ENCODE results near the gene SDR42E1.

The SDR42E1 gene

DNA sequence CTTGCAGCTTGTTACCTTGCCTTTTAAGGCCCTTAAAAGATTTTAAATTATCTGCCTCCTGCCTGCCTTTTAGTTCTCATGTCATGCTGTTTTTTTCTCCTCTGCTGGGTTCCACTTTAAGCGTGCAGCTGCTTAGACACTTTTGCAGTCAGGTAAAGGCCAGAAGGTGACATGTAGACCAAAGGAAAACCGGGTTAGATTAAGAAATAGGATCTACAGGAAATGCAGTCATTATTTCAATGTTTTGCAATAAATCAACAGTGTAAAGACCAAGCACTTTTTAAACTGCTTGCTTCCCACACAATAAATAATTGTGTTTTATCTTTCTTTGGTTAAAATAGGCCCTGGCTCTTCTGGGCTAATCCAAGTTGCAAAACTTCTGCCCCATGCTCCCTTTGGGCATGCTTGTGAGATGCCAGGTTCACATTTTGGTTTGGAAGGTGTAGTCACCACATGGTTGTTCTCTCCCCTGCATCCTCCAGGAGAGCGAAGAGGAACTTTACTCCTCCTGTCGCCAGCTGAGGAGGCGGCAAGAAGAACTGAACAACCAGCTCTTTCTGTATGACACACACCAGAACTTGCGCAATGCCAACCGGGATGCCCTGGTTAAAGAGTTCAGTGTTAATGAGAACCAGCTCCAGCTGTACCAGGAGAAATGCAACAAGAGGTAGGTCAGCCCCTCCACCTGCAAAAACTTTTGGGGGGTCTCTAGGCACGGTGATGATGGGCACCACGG, 54.9 kb downstream of the SDR42E1 start:
- DNase-seq (ENCODE audit: insufficient read length) = no peak
- TF ChIP-seq POLR2AphosphoS5 (IDR thresholded peaks at IDR 0.05; ENCODE audit: low read depth, low read length) (no peak), POLR2A (IDR thresholded peaks at IDR 0.05; ENCODE audit: low read depth, low read length) (no peak), TAF1 (IDR thresholded peaks at IDR 0.05; ENCODE audit: borderline replicate concordance, low read depth, low read length) (no peak)
- FAIRE-seq = no peak

DNA sequence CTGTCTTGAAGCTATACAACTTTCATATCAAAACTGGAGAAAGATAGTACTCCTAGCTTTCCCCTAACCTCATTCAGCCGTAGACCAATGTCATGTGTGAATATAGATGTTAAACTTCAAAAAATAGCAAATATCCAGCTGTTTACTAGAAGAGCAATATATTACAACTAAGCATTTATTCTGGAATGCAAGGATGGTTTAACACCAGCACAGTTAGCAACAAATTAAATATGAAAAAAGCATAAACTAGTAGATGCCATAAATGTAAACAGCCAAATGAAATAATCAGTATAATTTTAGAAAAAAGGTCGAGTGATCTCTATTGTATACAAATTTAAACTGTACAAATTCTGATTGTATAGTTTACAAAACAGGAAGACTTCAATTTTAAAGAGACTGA, 59.7 kb downstream of the SDR42E1 start:
- TF ChIP-seq TAF1 (IDR thresholded peaks at IDR 0.05; ENCODE audit: borderline replicate concordance, low read depth, low read length) = no peak
- TF ChIP-seq POLR2AphosphoS5 (IDR thresholded peaks at IDR 0.05; ENCODE audit: low read depth, low read length) = no peak
- TF ChIP-seq POLR2A (IDR thresholded peaks at IDR 0.05; ENCODE audit: low read depth, low read length) = no peak
- DNase-seq (ENCODE audit: insufficient read length) (no peak), FAIRE-seq (no peak)

DNA sequence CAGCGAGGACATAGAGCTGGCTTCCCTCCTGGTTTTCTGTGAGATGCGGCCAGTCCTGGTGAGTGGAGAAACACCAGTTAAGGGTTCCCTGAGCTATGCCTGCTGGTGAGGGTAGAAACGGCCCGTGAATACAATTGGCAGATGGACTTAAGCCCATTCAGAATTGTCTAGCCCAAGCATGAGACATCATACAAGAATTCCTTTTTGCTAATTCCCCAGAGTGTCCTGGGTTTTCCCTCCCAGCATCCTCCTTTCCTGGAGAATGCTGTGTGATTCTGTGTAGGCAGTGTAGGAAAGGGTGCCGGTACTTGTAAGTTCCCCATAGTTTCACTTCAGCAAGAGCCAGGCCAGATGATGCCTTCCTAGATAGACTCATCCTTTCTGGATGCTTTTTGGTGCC, 65.1 kb downstream of the SDR42E1 start:
- FAIRE-seq = no peak
- TF ChIP-seq POLR2A (IDR thresholded peaks at IDR 0.05; ENCODE audit: low read depth, low read length) = no peak
- TF ChIP-seq POLR2AphosphoS5 (IDR thresholded peaks at IDR 0.05; ENCODE audit: low read depth, low read length) = no peak
- TF ChIP-seq TAF1 (IDR thresholded peaks at IDR 0.05; ENCODE audit: borderline replicate concordance, low read depth, low read length) = no peak
- DNase-seq (ENCODE audit: insufficient read length) = no peak

DNA sequence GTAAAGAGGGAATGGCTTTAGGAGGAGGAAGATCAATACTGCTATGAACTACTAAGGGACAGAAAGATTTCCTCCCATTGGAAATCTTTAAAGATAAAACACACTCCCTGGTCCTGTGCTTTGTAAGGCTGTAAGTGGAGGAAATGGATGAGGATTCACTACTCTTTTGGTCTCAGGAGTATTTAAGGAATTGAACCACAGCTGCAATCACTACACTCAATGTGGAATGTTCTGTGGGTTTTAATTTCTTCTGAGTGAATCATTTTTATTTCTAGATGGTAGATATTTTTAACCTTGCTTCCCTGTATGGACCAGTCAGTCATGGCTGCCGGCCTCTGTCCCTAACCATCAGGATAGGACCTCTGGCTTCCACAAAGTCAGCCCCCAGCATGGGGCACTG, 65.6 kb downstream of the SDR42E1 start:
- FAIRE-seq (no peak), DNase-seq (ENCODE audit: insufficient read length) (no peak)
- TF ChIP-seq TAF1 (IDR thresholded peaks at IDR 0.05; ENCODE audit: borderline replicate concordance, low read depth, low read length) (no peak), POLR2AphosphoS5 (IDR thresholded peaks at IDR 0.05; ENCODE audit: low read depth, low read length) (no peak), POLR2A (IDR thresholded peaks at IDR 0.05; ENCODE audit: low read depth, low read length) (no peak)

DNA sequence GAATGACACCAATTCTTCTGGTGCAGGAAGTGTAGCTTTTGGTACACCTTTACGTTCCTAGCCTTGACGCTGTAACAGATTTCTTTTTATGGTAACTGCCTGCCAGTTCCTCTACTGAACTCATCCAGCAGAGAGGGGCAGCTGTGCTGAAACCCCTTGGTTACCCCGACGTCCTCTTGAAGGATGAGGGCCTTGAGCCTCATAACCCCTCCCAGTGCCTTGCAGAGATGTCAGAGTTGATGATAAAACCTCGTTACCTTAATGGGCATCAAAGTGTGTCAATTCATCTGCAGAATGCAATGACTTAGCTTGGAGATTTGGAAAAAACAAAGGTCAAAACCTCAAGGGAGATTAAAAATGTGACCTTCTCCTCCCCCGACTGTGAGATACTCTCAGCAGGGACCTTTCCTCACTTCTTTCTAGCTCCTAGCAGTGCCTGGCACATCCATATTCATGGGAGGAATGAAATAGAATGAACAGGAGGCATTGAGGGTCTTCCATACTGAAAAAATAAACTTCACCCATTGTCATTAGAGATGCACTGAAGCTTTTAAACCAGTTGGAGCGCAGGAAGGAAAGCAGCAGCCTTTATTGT, 69.2 kb downstream of the SDR42E1 start:
- no peak for TF ChIP-seq POLR2A (IDR thresholded peaks at IDR 0.05; ENCODE audit: low read depth, low read length)
- no peak for TF ChIP-seq POLR2AphosphoS5 (IDR thresholded peaks at IDR 0.05; ENCODE audit: low read depth, low read length)
- no peak for TF ChIP-seq TAF1 (IDR thresholded peaks at IDR 0.05; ENCODE audit: borderline replicate concordance, low read depth, low read length)
- FAIRE-seq (no peak), DNase-seq (ENCODE audit: insufficient read length) (no peak)

DNA sequence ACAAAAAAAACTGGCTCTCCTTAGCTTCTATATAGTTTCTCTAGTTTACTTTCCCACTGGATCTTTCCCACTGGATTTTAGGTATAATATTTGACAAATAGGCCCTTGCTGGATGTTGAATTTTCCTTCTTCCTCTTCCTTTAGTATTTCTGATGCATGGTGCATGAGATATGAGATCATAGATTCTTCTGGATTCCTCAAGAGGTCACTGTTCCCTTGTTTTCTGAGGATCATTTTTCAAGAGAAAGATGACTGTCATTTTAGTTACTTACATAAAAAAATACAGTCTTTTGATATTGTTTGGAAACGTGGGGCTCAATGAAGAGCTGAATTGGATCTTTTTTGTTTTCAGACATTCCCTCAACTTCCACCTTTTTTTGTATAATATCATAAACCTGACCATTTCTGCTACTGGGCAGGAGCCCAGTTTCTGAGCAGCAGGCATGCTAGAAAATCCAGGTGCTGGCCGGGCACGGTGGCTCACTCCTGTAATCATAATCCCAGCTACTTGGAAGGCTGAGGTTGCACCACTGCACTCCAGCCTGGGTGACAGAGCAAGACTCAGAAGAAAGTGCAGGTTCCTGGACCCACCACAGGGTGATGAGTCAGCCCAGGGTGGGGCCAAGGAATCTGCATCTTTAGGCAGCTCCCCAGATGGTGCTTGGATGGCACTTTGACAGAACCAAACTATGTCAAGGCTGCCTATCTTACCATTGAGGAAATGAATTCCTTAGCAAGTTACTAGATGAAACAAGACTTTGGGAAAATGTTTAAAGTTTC, 70.3 kb downstream of the SDR42E1 start:
- no peak for FAIRE-seq
- DNase-seq (ENCODE audit: insufficient read length) = no peak
- no peak for TF ChIP-seq POLR2A (IDR thresholded peaks at IDR 0.05; ENCODE audit: low read depth, low read length)
- no peak for TF ChIP-seq TAF1 (IDR thresholded peaks at IDR 0.05; ENCODE audit: borderline replicate concordance, low read depth, low read length)

DNA sequence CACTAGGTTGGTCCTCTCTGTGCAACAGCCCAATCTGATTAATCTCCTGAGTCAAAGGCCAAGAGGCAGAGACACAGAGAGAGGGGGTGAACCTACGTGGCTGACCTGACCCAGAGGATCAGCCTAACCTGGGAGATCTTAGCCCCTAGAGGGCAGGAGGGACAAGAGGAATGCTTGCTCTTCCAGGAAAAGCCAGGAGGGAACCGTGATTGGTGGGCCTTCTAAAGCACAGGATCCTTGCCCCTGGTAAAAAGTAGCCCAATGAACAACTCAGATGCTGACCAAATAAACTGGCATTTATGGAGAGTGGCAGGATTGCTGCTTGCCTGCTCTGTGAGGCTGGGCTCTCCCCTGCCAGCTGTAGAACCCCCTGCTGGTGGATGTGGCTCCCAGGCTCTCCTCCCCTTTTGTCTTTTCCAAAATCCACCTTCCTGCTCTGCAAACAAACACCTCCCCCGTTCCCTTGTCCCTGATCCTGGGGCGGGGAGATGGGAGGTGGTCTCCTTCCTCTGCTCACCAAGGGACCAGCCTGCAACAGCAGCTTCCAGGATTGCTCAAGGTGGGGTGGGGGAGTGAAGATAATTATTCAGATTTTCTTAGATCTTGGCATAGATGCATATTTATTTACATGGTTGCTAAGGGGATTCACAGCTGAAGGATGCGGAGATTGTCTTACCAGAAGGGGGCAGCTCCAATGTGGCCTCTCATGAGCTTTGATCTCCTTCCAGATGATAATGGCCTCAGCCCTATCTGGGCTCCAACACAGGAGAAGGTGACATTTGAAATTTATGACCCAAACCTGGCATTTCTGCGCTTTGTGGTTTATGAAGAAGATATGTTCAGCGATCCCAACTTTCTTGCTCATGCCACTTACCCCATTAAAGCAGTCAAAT, 71.9 kb downstream of the SDR42E1 start:
- no peak for FAIRE-seq
- TF ChIP-seq POLR2A (IDR thresholded peaks at IDR 0.05; ENCODE audit: low read depth, low read length) (peak; percentile 33; the same call in 1 of the 2 replicates), TAF1 (IDR thresholded peaks at IDR 0.05; ENCODE audit: borderline replicate concordance, low read depth, low read length) (no peak), POLR2AphosphoS5 (IDR thresholded peaks at IDR 0.05; ENCODE audit: low read depth, low read length) (no peak)
- DNase-seq (ENCODE audit: insufficient read length) = no peak

Data from GM12892 (cell line).